Esophagus squamous epithelium (tissue), 4 donors: ENCODE results near the gene PLD3.

Source experiments
- POLR2A ChIP-seq, 4 donors: fragments of 450-650 bp; IDR thresholded peaks; one replicate each; pipeline ENCODE4 v1.6.1; 2017; ENCODE audit warnings: antibody characterized with exemption in 4 of 4, mild to moderate bottlenecking in 4 of 4, moderate library complexity in 3 of 4
- TF ChIP-seq, protein P1 (sequence below), 6 experiments: fragments of 450-650 bp in 4 of 6; fragments of 200-600 bp in 2 of 6; sonication (generic) in 2 of 6; IDR thresholded peaks; one replicate each; pipeline ENCODE4 v1.5.1; 2016 to 2019; ENCODE audit warnings: antibody characterized with exemption in 6 of 6, mild to moderate bottlenecking in 4 of 6, moderate library complexity in 4 of 6

DNA sequence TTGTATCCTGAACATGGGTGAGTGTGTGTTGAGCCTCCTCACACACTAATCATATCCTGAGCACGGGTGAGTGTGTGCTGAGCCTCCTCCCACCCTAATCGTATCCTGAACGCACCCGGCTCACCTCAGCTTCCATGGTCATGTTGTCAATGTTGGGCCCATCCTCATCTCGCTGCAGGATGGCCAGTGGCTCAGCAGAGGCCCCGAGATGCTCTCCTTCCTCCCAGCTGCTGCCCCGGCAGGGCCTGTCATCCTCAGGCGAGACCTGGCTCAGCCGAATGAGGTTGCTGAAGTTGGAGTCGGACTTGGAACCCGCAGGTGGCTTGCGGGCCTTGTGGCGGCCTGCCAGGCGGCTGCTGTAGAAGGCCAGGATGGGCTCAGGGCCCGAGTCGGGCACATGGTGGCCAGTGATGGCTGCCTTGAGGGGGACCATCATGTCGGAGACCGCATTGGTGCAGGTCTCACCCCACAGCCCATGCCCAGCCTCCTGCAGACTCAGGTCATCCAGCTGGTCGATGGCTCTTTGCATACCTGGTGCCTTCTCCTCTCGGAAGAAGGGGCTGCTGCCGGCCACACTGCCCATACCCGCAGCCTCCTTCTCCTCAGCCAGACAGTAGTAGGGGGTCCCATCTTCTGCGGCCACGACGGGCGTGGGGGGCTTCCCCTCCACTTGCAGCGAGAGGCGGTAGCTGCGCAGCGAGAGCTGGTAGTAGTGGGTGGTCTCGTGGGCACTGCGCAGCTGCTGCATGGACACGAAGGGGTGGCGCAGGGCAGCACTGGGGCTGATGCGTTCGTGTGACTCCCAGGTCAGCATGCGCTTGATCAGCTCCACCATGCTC lies 31.9 kb downstream of the PLD3 start:
- TF ChIP-seq, protein P1, sequence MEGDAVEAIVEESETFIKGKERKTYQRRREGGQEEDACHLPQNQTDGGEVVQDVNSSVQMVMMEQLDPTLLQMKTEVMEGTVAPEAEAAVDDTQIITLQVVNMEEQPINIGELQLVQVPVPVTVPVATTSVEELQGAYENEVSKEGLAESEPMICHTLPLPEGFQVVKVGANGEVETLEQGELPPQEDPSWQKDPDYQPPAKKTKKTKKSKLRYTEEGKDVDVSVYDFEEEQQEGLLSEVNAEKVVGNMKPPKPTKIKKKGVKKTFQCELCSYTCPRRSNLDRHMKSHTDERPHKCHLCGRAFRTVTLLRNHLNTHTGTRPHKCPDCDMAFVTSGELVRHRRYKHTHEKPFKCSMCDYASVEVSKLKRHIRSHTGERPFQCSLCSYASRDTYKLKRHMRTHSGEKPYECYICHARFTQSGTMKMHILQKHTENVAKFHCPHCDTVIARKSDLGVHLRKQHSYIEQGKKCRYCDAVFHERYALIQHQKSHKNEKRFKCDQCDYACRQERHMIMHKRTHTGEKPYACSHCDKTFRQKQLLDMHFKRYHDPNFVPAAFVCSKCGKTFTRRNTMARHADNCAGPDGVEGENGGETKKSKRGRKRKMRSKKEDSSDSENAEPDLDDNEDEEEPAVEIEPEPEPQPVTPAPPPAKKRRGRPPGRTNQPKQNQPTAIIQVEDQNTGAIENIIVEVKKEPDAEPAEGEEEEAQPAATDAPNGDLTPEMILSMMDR (IDR thresholded peaks at IDR 0.05) = no peak
- TF ChIP-seq POLR2A (IDR thresholded peaks at IDR 0.05) = no peak
